Panc1 (cell line): Measurements from ENCODE around the gene FGF14. TPM values are rescaled to one million over a fixed set of nuclear protein-coding genes. Genes with fewer than 3 reads are reported as not detected.

Source experiments
- ATAC-seq: fragments of 200-7000 bp; cut with Tn5 transposase; 2 replicates; pipeline ENCODE4 v1.9.1; 2020; ENCODE audit warnings: mild to moderate bottlenecking, moderate library complexity
- BruUV-seq: library from RNA; stranded (reverse); fragments of 400-500 nt; replicated peaks from 2 replicates; lab custom pipeline; 2021; lab: Mats Ljungman, UMichigan
- CTCF ChIA-PET: fragments of 300-600 bp; sonication (Branson Sonifier 250); formaldehyde crosslinking; loops from one replicate; lab custom pipeline; 2022; ENCODE audit warnings: antibody characterized with exemption; lab: Charles Lee
- POLR2A ChIA-PET: fragments of 300-600 bp; sonication (Branson Sonifier 250); formaldehyde crosslinking; loops from one replicate; lab custom pipeline; 2022; ENCODE audit warnings: antibody characterized with exemption; lab: Charles Lee
- DNase-seq: peaks from one replicate; pipeline ENCODE4 v3.0.0-alpha.2; 2010; ENCODE audit warnings: low read depth, low spot score
- H3K27ac ChIP-seq: 2 replicates; pipeline ENCODE4 v1.5.1; 2011; ENCODE audit warnings: mild to moderate bottlenecking, low read length, inconsistent platforms
- H3K27me3 ChIP-seq: fragments of 200-500 bp; sonication (Bioruptor generic); 2 replicates; pipeline ENCODE4 v1.6.0; 2014; ENCODE audit warnings: low read length, inconsistent platforms; ENCODE audit not compliant: control insufficient read depth, insufficient read depth
- H3K36me3 ChIP-seq: fragments of 200-500 bp; sonication (Bioruptor generic); 2 replicates; pipeline ENCODE4 v1.5.1; 2014; ENCODE audit warnings: inconsistent platforms, mild to moderate bottlenecking, low read length, moderate library complexity; ENCODE audit not compliant: control insufficient read depth, insufficient read depth
- H3K4me1 ChIP-seq: 2 replicates; pipeline ENCODE4 v1.5.1; 2011; ENCODE audit warnings: inconsistent platforms, mild to moderate bottlenecking, low read length, moderate library complexity; ENCODE audit not compliant: control insufficient read depth, insufficient read depth
- H3K4me3 ChIP-seq, 2 experiments: 2 replicates each; pipeline ENCODE4 v1.5.1; 2011 to 2012; ENCODE audit warnings: low read depth in 2 of 2, low read length in 2 of 2, mild to moderate bottlenecking in 2 of 2, inconsistent platforms in 1 of 2, moderate library complexity in 1 of 2
- H3K9me3 ChIP-seq: fragments of 200-500 bp; sonication (Bioruptor generic); 2 replicates; pipeline ENCODE4 v1.5.1; 2014; ENCODE audit warnings: low read depth, mild to moderate bottlenecking, inconsistent platforms, low read length, moderate library complexity; ENCODE audit not compliant: control insufficient read depth, insufficient read depth
- CTCF ChIP-seq: fragments of 450-650 bp; IDR thresholded peaks from 2 replicates; pipeline ENCODE4 v1.5.1; 2017; ENCODE audit warnings: mild to moderate bottlenecking
- POLR2AphosphoS5 ChIP-seq: IDR thresholded peaks from 2 replicates; pipeline ENCODE4 v1.6.1; 2012; ENCODE audit warnings: mild to moderate bottlenecking, low read depth, low read length, moderate library complexity
- SIN3A ChIP-seq: IDR thresholded peaks from 2 replicates; pipeline ENCODE4 v1.6.1; 2012; ENCODE audit warnings: low read depth, mild to moderate bottlenecking, low read length, moderate library complexity, borderline replicate concordance; ENCODE audit not compliant: insufficient read depth
- TCF7L2 ChIP-seq: IDR thresholded peaks from 2 replicates; pipeline ENCODE4 v1.6.1; 2011; ENCODE audit warnings: mild to moderate bottlenecking, low read depth, low read length, inconsistent platforms
- in situ Hi-C: cut with HindIII; loops from 2 replicates; pipeline ENCODE4 v1.10.0; 2016; ENCODE audit warnings: low sequenced_read_pairs, low pct_unique_long_range_greater_than_20kb
- intact Hi-C: fragments of 100-400 bp; cut with micrococcal nuclease; formaldehyde crosslinking; loops from one replicate; pipeline ENCODE4 v1.10.0; 2022; ENCODE audit not compliant: unreplicated experiment
- total RNA-seq: library from RNA; stranded (reverse); gene quantifications from one replicate; pipeline ENCODE4 v1.2.1, GENCODE V29; 2021; ENCODE audit not compliant: unreplicated experiment
- TF ChIP-seq, protein P1 (sequence below), 2 experiments: IDR thresholded peaks; 2 replicates each; pipeline ENCODE4 v1.6.1; 2011 to 2012; ENCODE audit warnings: low read depth in 2 of 2, control low read depth in 1 of 2, low read length in 1 of 2, mild to moderate bottlenecking in 1 of 2, moderate library complexity in 1 of 2; ENCODE audit not compliant: insufficient read depth in 1 of 2

FGF14 gene
- total RNA-seq, 1 experiment from 2014 or later, result 0.03 TPM

- POLR2A ChIA-PET, result no interaction called here
- no peak for TF ChIP-seq TCF7L2
- TF ChIP-seq POLR2AphosphoS5, result no peak
- TF ChIP-seq, protein P1, sequence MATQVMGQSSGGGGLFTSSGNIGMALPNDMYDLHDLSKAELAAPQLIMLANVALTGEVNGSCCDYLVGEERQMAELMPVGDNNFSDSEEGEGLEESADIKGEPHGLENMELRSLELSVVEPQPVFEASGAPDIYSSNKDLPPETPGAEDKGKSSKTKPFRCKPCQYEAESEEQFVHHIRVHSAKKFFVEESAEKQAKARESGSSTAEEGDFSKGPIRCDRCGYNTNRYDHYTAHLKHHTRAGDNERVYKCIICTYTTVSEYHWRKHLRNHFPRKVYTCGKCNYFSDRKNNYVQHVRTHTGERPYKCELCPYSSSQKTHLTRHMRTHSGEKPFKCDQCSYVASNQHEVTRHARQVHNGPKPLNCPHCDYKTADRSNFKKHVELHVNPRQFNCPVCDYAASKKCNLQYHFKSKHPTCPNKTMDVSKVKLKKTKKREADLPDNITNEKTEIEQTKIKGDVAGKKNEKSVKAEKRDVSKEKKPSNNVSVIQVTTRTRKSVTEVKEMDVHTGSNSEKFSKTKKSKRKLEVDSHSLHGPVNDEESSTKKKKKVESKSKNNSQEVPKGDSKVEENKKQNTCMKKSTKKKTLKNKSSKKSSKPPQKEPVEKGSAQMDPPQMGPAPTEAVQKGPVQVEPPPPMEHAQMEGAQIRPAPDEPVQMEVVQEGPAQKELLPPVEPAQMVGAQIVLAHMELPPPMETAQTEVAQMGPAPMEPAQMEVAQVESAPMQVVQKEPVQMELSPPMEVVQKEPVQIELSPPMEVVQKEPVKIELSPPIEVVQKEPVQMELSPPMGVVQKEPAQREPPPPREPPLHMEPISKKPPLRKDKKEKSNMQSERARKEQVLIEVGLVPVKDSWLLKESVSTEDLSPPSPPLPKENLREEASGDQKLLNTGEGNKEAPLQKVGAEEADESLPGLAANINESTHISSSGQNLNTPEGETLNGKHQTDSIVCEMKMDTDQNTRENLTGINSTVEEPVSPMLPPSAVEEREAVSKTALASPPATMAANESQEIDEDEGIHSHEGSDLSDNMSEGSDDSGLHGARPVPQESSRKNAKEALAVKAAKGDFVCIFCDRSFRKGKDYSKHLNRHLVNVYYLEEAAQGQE (IDR thresholded peaks at IDR 0.05; ENCODE audit: insufficient read depth in 1 of 2, low read depth in 2 of 2, low read length in 1 of 2), result no peak
- TF ChIP-seq SIN3A, result no peak
- intact Hi-C loops (no loop called here), in situ Hi-C loops (no loop called here)
- no TSS peak for BruUV-seq
- Histone ChIP-seq H3K4me3 (no peak overlapping the region), H3K36me3 (no peaks in the 10 kb centered on the region), H3K4me1 (no peaks in the 10 kb centered on the region), H3K9me3 (no peaks in the 10 kb centered on the region), H3K27ac (no peak overlapping the region), H3K27me3 (no peaks in the 10 kb centered on the region)
- ATAC-seq (no peak), DNase-seq (no peak)
- CTCF ChIA-PET, result no interaction called here
Measured at GRCh38 chr13:102347490-102347889, 54.4 kb downstream of the FGF14 start.

DNA sequence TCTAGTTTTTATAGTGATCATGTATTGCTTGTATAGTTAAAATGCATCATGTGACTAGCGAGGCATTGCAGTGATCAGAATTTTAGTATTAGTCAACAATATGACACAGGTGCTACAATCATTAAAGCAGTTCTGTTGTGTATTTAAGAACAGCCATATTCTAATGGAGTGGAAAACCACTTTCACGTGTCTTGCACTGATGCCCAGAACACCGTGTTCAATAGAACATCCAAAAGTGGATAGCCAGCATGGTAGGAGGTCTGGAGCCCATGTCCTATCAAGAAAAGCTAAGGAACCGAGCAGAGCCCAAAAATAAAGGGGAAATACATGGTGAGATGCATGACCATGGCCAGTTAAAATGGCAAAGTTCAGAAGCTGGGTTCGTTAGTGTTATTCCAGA lies 55.1 kb downstream of the FGF14 start:
- BruUV-seq, result no TSS peak
- Histone ChIP-seq H3K9me3 (no peaks in the 10 kb centered on the region), H3K4me1 (no peaks in the 10 kb centered on the region), H3K27me3 (no peaks in the 10 kb centered on the region), H3K4me3 (no peak overlapping the region), H3K36me3 (no peaks in the 10 kb centered on the region), H3K27ac (no peak overlapping the region)
- no peak for DNase-seq
- ChIA-PET CTCF (no interaction called here), POLR2A (no interaction called here)
- in situ Hi-C loops, result no loop called here
- intact Hi-C loops, result no loop called here
- TF ChIP-seq SIN3A (no peak), POLR2AphosphoS5 (no peak), CTCF (no peak), TCF7L2 (no peak)
- TF ChIP-seq, protein P1 (IDR thresholded peaks at IDR 0.05; ENCODE audit: insufficient read depth in 1 of 2, low read depth in 2 of 2, low read length in 1 of 2), result no peak
- no peak for ATAC-seq
